Pulmonary artery endothelial cell (primary cell): ENCODE measurements around the gene BORCS6. TPM values are rescaled to one million over a fixed set of nuclear protein-coding genes. Genes with fewer than 3 reads are reported as not detected.

ENCODE experiments used
- DNase-seq: peaks from one replicate; pipeline ENCODE4 v3.0.0-alpha.2; 2011; ENCODE audit warnings: low read depth, low spot score
- total RNA-seq: library from RNA; depleted of rRNA; stranded (reverse); fragments of >200 nt; gene quantifications from 2 replicates; pipeline ENCODE4 v1.2.3, GENCODE V29; 2014

The BORCS6 gene
- total RNA-seq, 1 donor from 2014 or later, result 9.6 TPM

GRCh38 chr17:8155231-8155995 lies 34.6 kb downstream of the BORCS6 start:
- DNase-seq, result no peak

- DNase-seq, result no peak
These were observed 35.3 kb downstream of the BORCS6 start for GRCh38 chr17:8154608-8155155.

- peak; percentile 93 for DNase-seq
These were observed 35.9 kb downstream of the BORCS6 start for GRCh38 chr17:8153957-8154607.

- DNase-seq, result peak; percentile 93
These were observed 36.4 kb downstream of the BORCS6 start for GRCh38 chr17:8153525-8153956.

GRCh38 chr17:8153031-8153451 lies 36.9 kb downstream of the BORCS6 start:
- no peak for DNase-seq

- peak; percentile 74 for DNase-seq
These were observed 37.7 kb downstream of the BORCS6 start, which contains the start of gene PER1 for GRCh38 chr17:8152112-8152775. Gene PER1 (minus strand): TSS chr17:8152404. CDS start chr17:8150706, 1,698 bp downstream.

GRCh38 chr17:8151641-8152111 lies 38.3 kb downstream of the BORCS6 start:
- DNase-seq, result no peak

GRCh38 chr17:8151120-8151640 lies 38.8 kb downstream of the BORCS6 start:
- DNase-seq, result peak; percentile 63

- DNase-seq, result no peak
These were observed 39.5 kb downstream of the BORCS6 start for GRCh38 chr17:8150194-8151119.

GRCh38 chr17:8149419-8150193 lies 40.4 kb downstream of the BORCS6 start:
- DNase-seq, result no peak

- no peak for DNase-seq
These were observed 41.4 kb downstream of the BORCS6 start for GRCh38 chr17:8148560-8148959.

- no peak for DNase-seq
These were observed 42.1 kb downstream of the BORCS6 start for GRCh38 chr17:8147805-8148404.

GRCh38 chr17:8147141-8147804 lies 42.7 kb downstream of the BORCS6 start:
- DNase-seq, result no peak

- DNase-seq, result no peak
These were observed 43.4 kb downstream of the BORCS6 start for GRCh38 chr17:8146381-8147140.

GRCh38 chr17:8145811-8146210 lies 44.2 kb downstream of the BORCS6 start:
- no peak for DNase-seq

GRCh38 chr17:8144401-8145231 lies 45.4 kb downstream of the BORCS6 start:
- DNase-seq, result no peak
